HG03196 (cell line): Measurements from ENCODE around the gene XPNPEP1.

ENCODE experiments used
- ATAC-seq: cut with Tn5 transposase; IDR thresholded peaks from one replicate; pipeline ENCODE4 v1.9.1; 2021; ENCODE audit not compliant: unreplicated experiment

XPNPEP1 gene

GRCh38 chr10:109820620-109821405, 102.5 kb downstream of the XPNPEP1 start:
- no peak for ATAC-seq

GRCh38 chr10:109819807-109820206, 103.5 kb downstream of the XPNPEP1 start:
- ATAC-seq, result no peak
